HG03025 (cell line): ENCODE results near the gene ADARB2.
A peak's percentile ranks its signal among the peaks of the same experiment; 100 is the strongest.
"Not testable (repeated sequence)": the region's sequence is repeated elsewhere in the genome, so short reads cannot be mapped to it uniquely, and the experiment has no call there.

Experiments
- ATAC-seq: cut with Tn5 transposase; IDR thresholded peaks from one replicate; pipeline ENCODE4 v1.9.1; 2021; ENCODE audit warnings: mild to moderate bottlenecking, moderate library complexity; ENCODE audit not compliant: unreplicated experiment, low FRiP score

ADARB2 gene

GRCh38 chr10:1454951-1455350, 282.4 kb downstream of the ADARB2 start:
- no peak for ATAC-seq

DNA sequence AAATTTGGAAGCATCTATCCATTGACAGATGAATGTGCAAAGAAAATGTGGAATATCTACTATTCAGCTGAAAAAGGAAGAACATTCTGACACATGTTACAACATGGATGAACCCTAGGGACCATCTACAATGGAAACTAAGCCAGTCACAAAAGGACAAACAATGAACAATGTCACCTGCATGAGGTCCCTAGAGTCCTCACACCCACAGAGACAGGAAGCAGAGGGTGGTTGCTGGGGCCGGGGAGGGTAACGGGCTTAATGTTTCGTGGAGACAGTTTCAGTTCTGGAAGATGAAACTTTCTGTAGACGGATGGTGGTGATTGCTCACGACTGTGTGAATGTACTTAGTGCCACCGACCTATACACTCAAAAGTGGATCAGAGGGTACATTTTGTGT, 282.9 kb downstream of the ADARB2 start:
- ATAC-seq = peak; percentile 95

DNA sequence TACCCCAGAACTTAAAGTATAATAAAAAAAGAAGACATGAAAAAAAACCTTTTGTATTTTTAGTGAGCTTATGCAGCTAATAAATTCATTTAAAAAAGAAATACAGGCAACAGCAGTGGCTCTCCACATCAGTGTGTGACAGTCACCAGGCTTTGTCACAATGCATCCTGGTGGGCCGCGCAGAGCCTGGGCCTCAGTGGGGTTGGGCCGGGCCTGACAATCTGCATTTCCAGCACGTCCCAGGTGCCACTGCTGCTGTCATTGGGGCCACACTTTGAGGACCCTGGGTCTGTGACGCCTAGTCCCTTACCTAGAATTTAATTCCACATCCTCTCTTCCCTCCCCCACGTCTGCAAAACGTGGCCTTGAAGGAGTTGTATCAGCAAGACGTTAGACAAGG, 284.5 kb downstream of the ADARB2 start:
- ATAC-seq = no peak

DNA sequence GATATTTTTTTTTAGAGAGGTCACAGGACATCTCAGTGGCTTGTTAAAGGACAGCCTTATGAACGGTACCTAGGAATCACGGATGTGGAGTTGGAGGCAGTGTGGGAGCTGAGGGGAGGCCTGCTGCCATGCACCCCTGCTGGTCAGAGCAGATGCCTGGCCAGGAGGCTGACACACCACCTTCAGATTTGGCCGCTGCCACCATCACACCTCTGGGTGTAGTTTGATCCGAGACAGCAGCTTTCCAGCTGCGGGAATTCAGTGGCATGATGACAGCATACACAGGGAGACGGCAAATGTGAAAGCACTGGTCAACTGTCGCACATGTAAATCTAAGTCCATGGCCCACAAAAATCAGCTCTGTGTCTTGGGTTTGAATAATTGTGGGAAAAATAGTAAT, 285.4 kb downstream of the ADARB2 start:
- no peak for ATAC-seq

DNA sequence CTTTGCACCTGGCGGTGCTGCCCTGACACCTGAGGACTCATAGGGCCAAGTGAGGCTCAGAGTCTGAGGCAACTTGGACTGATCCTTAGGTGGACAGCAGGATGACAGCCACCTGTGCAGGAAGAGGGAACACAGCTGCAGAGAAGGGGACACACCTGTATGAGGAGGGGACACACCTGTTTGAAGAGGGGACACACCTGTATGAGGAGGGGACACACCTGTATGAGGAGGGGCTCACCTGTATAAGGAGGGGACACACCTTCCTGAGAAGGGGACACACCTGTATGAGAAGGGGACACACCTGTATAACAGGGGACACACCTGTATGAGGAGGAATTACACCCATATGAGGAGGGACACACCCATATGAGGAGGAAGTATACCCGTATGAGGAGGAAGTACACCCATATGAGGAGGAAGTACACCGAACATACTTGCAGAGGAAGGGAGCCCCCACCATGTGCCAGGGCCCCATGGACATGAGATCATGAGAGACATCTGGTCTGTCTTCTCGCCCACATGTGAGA, 285.9 kb downstream of the ADARB2 start:
- no peak for ATAC-seq

DNA sequence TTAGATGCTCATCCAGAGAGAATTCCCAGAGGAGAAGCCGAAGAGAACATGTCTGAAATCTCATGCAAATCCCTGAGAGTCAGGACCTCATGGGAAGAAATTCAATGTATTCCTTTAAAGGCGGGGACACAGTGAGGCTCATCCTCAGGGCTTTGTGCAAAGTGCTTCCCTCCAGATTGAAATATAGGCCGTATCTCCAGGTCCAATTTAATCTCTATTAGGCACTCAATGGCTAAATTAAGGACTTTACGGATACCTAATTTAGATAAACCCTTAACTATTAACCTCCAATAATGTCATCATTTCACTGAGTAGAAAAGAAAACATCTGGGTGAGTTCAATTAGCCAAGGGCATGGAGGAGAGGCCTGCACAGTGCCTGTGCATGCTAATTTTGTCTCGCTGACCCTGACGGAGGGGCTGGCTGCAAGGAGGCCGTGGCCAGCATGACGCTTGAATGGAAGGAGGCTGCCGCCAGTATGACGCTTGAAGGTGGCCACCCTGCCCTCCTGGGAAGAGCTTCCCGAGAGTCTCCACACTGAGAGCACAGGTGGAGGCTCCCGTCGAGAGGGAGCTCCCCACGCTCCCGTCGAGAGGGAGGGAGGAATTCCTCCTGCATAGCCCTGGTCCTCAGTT, 287.6 kb downstream of the ADARB2 start:
- ATAC-seq = no peak

DNA sequence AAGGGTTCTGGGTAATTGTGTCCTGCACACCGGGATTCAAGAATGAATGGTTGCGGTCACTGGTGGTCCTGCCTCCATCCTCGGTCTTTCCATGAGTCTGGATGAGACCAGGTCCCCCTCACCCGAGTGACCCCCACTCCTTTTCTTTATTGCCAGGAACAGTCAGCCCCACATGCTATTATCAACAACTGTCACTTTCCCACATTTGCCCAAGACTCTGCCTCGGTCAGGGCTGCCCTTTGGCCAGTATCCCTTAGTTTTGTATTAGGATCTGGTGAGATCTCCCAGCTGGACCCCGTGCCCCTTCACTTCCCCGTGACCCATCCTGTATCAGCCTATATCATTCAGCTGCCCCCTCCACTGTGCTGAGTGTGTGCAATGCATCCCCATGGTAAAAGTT, 288.3 kb downstream of the ADARB2 start:
- ATAC-seq = no peak

GRCh38 chr10:1448252-1448930, 288.9 kb downstream of the ADARB2 start:
- no peak for ATAC-seq

DNA sequence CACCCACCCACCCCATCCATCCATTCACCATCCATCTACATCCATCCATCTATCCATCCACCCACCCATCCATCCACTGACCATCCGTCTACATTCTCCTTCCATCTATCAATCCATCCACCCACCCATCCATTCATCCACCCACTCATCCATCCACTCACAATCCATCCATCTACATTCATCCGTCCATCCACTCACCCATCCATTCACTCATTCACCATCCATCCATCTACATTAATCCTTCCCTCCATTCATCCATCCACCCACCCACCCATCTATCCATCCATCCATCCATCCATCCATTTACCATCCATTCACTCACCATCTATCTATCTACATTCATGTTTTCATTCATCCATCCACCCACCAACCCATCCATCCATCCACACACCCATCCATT, 292.5 kb downstream of the ADARB2 start:
- ATAC-seq = no peak

- no peak for ATAC-seq
Measured at GRCh38 chr10:1440897-1441296, 296.4 kb downstream of the ADARB2 start.

GRCh38 chr10:1434912-1435692, 302.2 kb downstream of the ADARB2 start:
- ATAC-seq = no peak

- no peak for ATAC-seq
Measured at GRCh38 chr10:1434202-1434601, 303.1 kb downstream of the ADARB2 start.

DNA sequence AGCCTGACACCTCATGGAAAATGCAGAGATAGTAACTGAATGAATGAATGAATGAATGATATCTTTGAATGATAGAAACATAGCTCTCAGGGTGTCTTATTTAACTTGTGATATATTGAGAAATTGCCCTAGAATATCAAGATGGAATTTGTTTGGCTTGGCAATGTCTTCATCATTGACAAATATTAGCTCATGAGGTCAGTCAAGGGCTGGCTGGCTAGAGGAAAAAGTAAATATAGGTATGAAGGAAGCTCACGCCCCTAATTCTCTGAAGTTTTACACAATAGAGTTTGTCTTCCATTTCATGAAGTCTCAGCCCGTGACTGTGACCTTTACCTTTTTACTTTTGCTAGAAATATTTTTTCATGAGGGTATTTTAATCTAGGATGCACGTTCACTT, 305.2 kb downstream of the ADARB2 start:
- ATAC-seq = no peak

DNA sequence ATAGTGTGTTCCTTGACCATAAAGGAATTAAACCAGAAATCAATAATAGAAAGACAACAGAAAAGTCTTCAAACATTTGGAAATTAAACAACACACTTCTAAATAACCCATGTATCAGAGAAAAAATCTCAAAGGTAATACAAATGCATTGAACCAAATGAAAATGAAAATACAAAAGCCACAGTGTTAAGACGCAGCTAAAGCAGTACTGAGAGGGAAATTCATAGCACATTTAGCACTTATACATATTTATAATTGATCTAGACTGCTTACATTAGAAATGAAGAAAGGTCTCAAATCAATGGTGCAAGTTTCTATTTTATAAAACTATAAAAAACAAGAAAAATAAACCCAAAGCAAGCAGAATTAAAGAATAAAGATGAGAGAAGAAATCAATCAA, 306.1 kb downstream of the ADARB2 start:
- no peak for ATAC-seq

GRCh38 chr10:1427521-1428186, 309.7 kb downstream of the ADARB2 start:
- not testable (repeated sequence) for ATAC-seq

DNA sequence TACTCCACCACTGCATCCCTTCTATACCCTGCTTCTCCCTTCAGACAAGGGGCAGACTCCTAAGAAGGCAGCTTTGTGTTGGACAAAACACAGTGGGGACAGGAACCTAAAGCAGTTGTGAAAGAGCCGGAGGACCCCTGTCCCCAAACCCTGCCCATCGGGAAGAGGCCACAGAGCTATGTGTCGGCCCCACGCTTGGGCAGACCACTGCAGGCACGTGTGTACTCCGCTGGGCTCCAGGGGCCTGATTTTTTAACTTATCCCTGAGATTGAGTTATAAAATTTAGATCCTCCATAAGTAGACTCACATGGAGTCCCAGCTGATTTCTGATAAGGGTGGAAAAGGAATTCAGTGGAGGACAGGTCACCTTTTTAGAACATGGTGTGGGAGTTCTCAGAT, 310.5 kb downstream of the ADARB2 start:
- ATAC-seq = no peak

DNA sequence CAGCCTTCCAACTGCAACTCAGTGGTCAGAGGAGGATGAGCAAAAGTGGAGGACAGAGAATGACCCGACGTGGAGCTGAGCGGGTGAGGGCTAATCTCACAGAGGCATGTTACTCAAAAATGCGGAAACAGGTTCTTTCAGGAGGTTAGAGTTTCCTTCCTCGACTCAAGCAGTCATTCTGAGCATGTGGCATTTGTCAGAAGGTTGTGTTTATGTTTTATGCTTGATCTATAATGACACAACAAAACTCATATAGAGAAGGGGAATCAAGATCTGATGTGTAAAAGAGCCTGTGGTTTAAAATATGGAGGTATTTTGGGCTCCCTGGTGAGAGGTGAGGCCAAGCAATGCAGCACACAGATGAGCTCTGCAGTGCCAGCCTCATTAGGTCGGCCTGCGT, 311.4 kb downstream of the ADARB2 start:
- ATAC-seq = peak; percentile 83

GRCh38 chr10:1424648-1425047, 312.7 kb downstream of the ADARB2 start:
- ATAC-seq = no peak

DNA sequence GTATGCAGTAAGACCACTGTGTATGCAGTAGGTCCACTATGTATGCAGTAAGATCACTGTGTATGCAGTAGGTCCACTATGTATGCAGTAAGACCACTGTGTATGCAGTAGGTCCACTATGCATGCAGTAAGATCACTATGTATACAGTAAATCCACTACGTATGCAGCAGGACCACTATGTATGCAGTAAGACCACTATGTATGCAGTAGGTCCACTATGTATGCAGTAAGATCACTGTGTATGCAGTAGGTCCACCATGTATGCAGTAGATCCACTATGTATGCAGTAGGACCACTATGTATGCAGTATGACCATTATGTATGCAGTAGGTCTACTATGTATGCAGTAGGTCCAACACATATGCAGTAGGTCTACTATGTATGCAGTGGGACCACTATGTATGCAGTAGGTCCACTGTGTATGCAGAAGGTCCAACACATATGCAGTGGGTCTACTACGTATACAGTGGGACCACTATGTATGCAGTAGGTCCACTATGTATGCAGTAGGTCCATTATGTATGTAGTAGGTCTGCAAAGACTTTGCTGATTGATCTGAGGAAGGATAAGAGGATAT, 313.6 kb downstream of the ADARB2 start:
- no peak for ATAC-seq

GRCh38 chr10:1422275-1422674, 315.1 kb downstream of the ADARB2 start:
- ATAC-seq = no peak
